Vagina (tissue), 2 donors: Measurements from ENCODE around the gene DNAAF9. TPM values are rescaled to one million over a fixed set of nuclear protein-coding genes. Genes with fewer than 3 reads are reported as not detected.

ENCODE experiments used
- DNase-seq, 2 donors: peaks; one replicate each; pipeline ENCODE4 v3.0.0-alpha.2; 2017; ENCODE audit errors: extremely low spot score in 2 of 2
- H3K27ac ChIP-seq: fragments of 200-600 bp; sonication (generic); one replicate; pipeline ENCODE4 v1.5.1; 2019
- H3K27me3 ChIP-seq: fragments of 200-600 bp; sonication (generic); one replicate; pipeline ENCODE4 v1.5.1; 2019
- H3K36me3 ChIP-seq, 2 donors: fragments of 200-600 bp; sonication (generic); one replicate each; pipeline ENCODE4 v1.5.1; 2017 to 2019
- H3K4me1 ChIP-seq: fragments of 200-600 bp; sonication (generic); one replicate; pipeline ENCODE4 v1.5.1; 2019
- H3K4me3 ChIP-seq, 2 donors: fragments of 200-600 bp; sonication (generic); 1 replicate in 1 of 2; 2 replicates in 1 of 2; pipeline ENCODE4 v1.5.1; 2016 to 2019
- H3K9me3 ChIP-seq: fragments of 200-600 bp; sonication (generic); one replicate; pipeline ENCODE4 v1.5.1; 2019
- CTCF ChIP-seq, 3 experiments: fragments of 450-650 bp in 2 of 3; fragments of 200-600 bp in 1 of 3; sonication (generic) in 1 of 3; IDR thresholded peaks; one replicate each; pipeline ENCODE4 v1.5.1; 2017 to 2019; ENCODE audit warnings: antibody characterized with exemption in 3 of 3, mild to moderate bottlenecking in 2 of 3, moderate library complexity in 2 of 3
- POLR2A ChIP-seq, 2 donors: fragments of 450-650 bp; IDR thresholded peaks; one replicate each; pipeline ENCODE4 v1.6.1; 2017; ENCODE audit warnings: antibody characterized with exemption in 2 of 2, mild to moderate bottlenecking in 2 of 2, moderate library complexity in 2 of 2
- POLR2AphosphoS5 ChIP-seq, 2 donors: sonication (generic); formaldehyde crosslinking; IDR thresholded peaks; one replicate each; pipeline ENCODE4 v1.9.0; 2017; ENCODE audit warnings: antibody characterized with exemption in 2 of 2, mild to moderate bottlenecking in 2 of 2, low read depth in 1 of 2; ENCODE audit not compliant: insufficient read depth in 1 of 2
- intact Hi-C: fragments of 100-400 bp; cut with DNase I; formaldehyde crosslinking; loops from one replicate; pipeline ENCODE4 v1.15.1; 2023
- total RNA-seq: library from RNA; depleted of rRNA; stranded (reverse); fragments of >200 nt; gene quantifications from one replicate; pipeline ENCODE4 v1.2.3, GENCODE V29; 2016

DNAAF9 gene
- total RNA-seq: 18.4 TPM

GRCh38 chr20:3407040-3407770 is at the start of gene DNAAF9:
TSS of gene DNAAF9 (minus strand) at chr20:3407669. CDS start at chr20:3407557, 112 bp downstream.
- DNase-seq: no peak
- peak within 1 kb of the TSS; percentile 89 to 93 for H3K4me3 ChIP-seq
- H3K27me3 ChIP-seq: no peaks in the 10 kb centered on the region
- H3K9me3 ChIP-seq: no peaks in the 10 kb centered on the region
- peaks cover 40% of the 10 kb centered on the region for H3K4me1 ChIP-seq
- intact Hi-C loops: loop anchor here (5.0 kb wide), 1 partner anchor 65 kb away; the partner anchor contains the start of gene ATRN
- no peak for TF ChIP-seq POLR2A (IDR thresholded peaks at IDR 0.05)
- peak in 1 of 3 experiments; percentile 31 for TF ChIP-seq CTCF (IDR thresholded peaks at IDR 0.05)
- no peak for TF ChIP-seq POLR2AphosphoS5 (IDR thresholded peaks at IDR 0.05; ENCODE audit: insufficient read depth in 1 of 2, low read depth in 1 of 2)
- H3K36me3 ChIP-seq: no peaks in the 10 kb centered on the region
- H3K27ac ChIP-seq: peak within 1 kb of the TSS; percentile 94

- TF ChIP-seq POLR2A (IDR thresholded peaks at IDR 0.05) (no peak), CTCF (IDR thresholded peaks at IDR 0.05) (no peak), POLR2AphosphoS5 (IDR thresholded peaks at IDR 0.05; ENCODE audit: insufficient read depth in 1 of 2, low read depth in 1 of 2) (no peak)
- no peak overlapping the region for H3K4me3 ChIP-seq
- H3K27me3 ChIP-seq: no peaks in the 10 kb centered on the region
- intact Hi-C loops: no loop called here
- no peaks in the 10 kb centered on the region for H3K4me1 ChIP-seq
- no peak for DNase-seq
- no peaks in the 10 kb centered on the region for H3K36me3 ChIP-seq
- H3K9me3 ChIP-seq: no peaks in the 10 kb centered on the region
- H3K27ac ChIP-seq: no peak overlapping the region
Measured at GRCh38 chr20:3456648-3457047, 49.2 kb upstream of the DNAAF9 start.

GRCh38 chr20:3454831-3455230 is 47.4 kb upstream of the DNAAF9 start:
- intact Hi-C loops: no loop called here
- Histone ChIP-seq H3K9me3 (no peaks in the 10 kb centered on the region), H3K27ac (no peak overlapping the region), H3K4me3 (no peak overlapping the region), H3K4me1 (no peaks in the 10 kb centered on the region), H3K36me3 (no peaks in the 10 kb centered on the region), H3K27me3 (no peaks in the 10 kb centered on the region)
- no peak for DNase-seq
- no peak for TF ChIP-seq CTCF (IDR thresholded peaks at IDR 0.05)
- TF ChIP-seq POLR2A (IDR thresholded peaks at IDR 0.05): no peak
- TF ChIP-seq POLR2AphosphoS5 (IDR thresholded peaks at IDR 0.05; ENCODE audit: insufficient read depth in 1 of 2, low read depth in 1 of 2): no peak

- H3K27ac ChIP-seq: no peak overlapping the region
- no peaks in the 10 kb centered on the region for H3K36me3 ChIP-seq
- no peaks in the 10 kb centered on the region for H3K4me1 ChIP-seq
- H3K4me3 ChIP-seq: no peak overlapping the region
- H3K9me3 ChIP-seq: no peaks in the 10 kb centered on the region
- no peaks in the 10 kb centered on the region for H3K27me3 ChIP-seq
- intact Hi-C loops: no loop called here
- no peak for TF ChIP-seq POLR2A (IDR thresholded peaks at IDR 0.05)
- TF ChIP-seq POLR2AphosphoS5 (IDR thresholded peaks at IDR 0.05; ENCODE audit: insufficient read depth in 1 of 2, low read depth in 1 of 2): no peak
- no peak for TF ChIP-seq CTCF (IDR thresholded peaks at IDR 0.05)
- DNase-seq: no peak
Measured at GRCh38 chr20:3452690-3453089, 45.2 kb upstream of the DNAAF9 start.

- no peak overlapping the region for H3K4me3 ChIP-seq
- TF ChIP-seq CTCF (IDR thresholded peaks at IDR 0.05): no peak
- TF ChIP-seq POLR2A (IDR thresholded peaks at IDR 0.05): no peak
- no peak for TF ChIP-seq POLR2AphosphoS5 (IDR thresholded peaks at IDR 0.05; ENCODE audit: insufficient read depth in 1 of 2, low read depth in 1 of 2)
- H3K9me3 ChIP-seq: no peaks in the 10 kb centered on the region
- no peaks in the 10 kb centered on the region for H3K36me3 ChIP-seq
- intact Hi-C loops: no loop called here
- no peak overlapping the region for H3K27ac ChIP-seq
- H3K27me3 ChIP-seq: no peaks in the 10 kb centered on the region
- H3K4me1 ChIP-seq: no peaks in the 10 kb centered on the region
- DNase-seq: no peak
Measured at GRCh38 chr20:3452136-3452535, 44.7 kb upstream of the DNAAF9 start.
